Activated CD4-positive, alpha-beta T cell treated with anti-CD3 and anti-CD28 coated beads for 24 hours (primary cell): ENCODE measurements around the gene SOX6.

Experiments
- DNase-seq, 2 donors: peaks; one replicate each; pipeline ENCODE4 v3.0.0-alpha.2; 2020; ENCODE audit warnings: low read depth in 2 of 2

The SOX6 gene

GRCh38 chr11:15993345-15993744 is 363.0 kb downstream of the SOX6 start:
- DNase-seq: no peak

DNA sequence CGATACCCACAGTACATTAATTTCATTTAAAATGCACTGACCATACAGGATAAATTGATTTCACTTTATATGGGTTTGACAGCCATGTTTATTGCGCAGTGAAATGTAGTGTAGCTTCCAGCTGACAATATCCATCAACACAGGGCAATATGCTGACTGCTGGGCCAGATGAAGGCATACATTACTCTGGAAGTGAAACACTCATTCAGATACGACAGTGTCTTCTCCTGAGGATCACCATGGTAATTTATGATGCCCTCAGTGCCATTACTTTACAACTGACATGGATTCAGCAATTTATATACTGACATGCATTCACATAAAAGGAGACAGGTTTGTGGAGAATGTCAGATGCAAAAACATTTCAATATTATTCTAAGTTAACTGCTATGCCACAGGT is 365.1 kb downstream of the SOX6 start:
- no peak for DNase-seq

DNA sequence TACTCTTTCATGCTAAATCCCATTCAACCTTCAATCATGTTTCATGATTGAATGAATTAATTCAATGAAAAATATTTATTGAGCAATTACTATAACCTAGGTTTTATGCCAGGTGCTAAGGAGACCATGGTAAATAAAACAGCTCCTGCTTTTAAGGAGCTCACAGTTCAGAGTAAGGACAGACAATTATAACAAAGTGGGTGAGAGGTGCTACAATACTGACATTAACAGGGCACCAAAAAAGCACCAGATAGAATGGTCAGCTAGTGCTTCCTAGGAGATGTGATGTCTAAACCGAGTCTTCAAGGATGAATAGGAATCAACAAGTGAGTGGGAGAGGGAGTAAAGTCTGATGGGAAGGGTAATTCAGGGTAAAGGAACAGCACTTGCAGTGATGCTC is 366.7 kb downstream of the SOX6 start:
- no peak for DNase-seq

DNA sequence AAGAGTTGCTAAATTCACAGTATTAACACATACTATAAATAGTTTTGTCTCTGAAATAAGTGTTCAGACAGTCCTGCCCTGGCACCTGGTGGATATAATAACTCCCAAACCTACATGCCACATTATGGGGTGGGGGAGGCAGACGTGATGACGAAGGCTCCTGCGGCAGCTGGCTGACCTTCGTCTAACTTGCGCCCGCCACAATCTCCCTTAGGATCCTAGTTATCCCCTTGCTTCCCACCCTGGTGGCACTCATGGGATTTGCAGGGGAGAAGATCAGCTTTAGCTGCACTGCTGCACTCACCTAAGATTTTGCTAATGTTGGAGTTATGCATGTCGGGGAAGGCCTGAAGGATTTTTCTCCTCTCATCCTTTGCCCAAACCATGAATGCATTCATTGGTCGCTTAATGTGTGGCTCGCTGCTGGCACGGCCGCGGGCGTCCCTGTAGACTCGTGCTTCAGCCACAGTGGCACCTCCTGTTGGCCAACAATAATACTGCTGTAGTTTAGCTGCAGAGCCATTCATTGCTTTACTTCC is 367.6 kb downstream of the SOX6 start:
- DNase-seq: no peak

GRCh38 chr11:15988016-15988550 is 368.3 kb downstream of the SOX6 start:
- DNase-seq: no peak

DNA sequence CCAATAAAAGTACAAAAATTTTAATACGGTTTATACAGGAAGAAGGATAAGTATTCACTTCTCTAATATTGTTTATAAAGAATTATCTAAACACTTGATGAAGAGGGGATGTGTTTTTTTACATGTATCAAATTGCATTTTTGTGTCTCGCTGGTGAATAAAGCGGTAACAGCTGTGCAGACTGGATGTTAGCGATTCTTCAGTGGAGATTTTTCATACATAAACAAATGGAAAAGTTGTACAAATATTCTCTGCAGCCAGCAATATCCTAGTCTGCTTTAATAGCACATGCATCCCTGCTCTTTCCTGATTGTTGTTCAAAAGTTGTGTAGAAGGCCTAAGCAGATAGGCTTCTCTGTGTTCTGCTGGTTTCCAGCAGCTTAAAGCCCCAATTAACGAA is 369.3 kb downstream of the SOX6 start:
- no peak for DNase-seq

- DNase-seq: no peak
Observed at GRCh38 chr11:15985860-15986139, 370.5 kb downstream of the SOX6 start.

DNA sequence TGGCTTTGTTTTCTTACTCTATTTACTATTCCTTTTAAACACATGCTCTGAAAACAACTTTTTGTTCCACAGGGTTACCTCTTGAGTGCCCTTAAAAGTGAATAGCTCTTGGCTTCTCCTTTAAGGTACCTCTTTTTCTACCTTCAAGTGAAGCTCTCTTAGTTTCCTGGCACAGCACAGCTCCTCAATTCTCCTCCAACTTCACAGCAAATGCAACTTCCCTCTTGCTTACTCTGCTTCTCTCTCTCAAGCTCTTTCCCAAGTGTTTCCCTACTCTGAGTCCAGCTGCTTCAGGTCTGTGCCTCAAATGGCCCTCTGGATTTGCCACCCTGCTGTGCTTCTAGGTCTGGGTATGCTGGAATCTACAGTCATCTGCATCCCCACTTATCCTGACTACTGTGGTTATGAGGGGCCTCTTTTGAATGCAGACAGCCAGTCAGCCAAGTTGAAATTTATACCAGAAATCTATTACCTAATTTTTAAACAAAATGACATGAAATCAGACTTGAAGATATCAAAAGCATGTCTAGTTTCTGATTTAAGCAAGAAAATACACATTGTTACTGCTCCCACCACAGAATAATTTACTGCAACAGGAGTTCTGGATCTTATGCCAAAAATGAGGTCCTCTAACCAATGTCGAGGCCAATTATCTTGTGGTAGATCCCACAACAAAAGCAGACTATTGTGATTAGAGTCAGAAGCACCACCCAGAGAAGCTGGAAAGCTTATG is 371.1 kb downstream of the SOX6 start:
- no peak for DNase-seq

GRCh38 chr11:15981292-15981691 is 375.1 kb downstream of the SOX6 start:
- no peak for DNase-seq

DNA sequence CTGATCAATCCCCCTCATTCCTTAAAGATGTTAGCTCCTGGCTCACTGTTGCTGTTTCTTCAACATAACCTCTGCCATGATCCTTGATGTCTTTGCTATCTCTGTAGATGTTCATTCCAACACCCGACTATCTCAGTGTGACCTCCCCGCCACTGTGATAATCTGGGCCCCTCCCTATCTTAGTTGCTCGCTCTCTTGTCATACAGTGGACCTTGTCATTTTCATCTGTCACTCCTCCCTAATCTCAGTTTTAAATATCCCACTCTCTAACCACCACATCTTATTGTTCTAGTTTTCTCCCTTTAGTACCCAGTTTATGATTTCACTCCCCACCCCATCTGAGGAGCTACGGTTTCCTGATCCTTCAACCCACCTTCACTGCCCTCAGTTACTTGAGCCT is 379.2 kb downstream of the SOX6 start:
- DNase-seq: no peak

GRCh38 chr11:15976433-15977045 is 379.8 kb downstream of the SOX6 start:
- no peak for DNase-seq

DNA sequence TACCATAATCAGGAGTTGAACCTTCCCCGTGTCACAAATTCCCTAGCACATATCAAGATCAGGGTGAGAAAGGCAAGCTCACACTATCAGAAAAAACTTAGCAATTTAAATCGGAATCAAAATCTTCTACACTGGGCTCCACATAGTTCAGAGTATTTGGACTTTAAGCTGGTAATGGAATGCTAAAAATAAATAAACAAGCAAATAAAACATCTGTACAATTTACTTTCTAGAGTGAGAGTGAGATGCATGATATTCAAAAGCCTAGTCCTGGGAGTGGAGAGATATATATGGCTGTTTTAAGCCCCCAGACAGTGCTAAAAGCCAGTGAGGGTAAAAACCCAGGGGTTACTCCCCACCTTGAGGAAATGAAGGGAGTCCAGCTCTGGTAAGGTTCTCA is 380.6 kb downstream of the SOX6 start:
- no peak for DNase-seq

- DNase-seq: no peak
Observed at GRCh38 chr11:15972838-15973237, 383.5 kb downstream of the SOX6 start.

DNA sequence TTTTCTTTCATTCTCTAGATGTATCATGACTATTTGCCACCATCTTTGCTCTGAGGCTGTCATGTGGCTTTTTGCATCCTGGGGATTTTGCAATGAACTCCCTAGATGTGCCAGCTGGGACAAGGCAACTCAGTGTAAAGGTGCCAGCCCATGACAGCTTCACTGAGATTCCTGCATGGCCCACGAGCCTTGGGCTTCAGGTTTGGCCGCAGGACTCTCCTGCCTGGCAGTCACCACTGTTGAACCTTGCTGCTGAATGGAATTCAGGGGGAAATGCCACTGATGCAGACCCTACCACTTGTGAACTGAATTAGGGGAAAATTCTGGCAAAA is 385.2 kb downstream of the SOX6 start:
- no peak for DNase-seq

GRCh38 chr11:15970506-15971214 is 385.7 kb downstream of the SOX6 start:
- no peak for DNase-seq

DNA sequence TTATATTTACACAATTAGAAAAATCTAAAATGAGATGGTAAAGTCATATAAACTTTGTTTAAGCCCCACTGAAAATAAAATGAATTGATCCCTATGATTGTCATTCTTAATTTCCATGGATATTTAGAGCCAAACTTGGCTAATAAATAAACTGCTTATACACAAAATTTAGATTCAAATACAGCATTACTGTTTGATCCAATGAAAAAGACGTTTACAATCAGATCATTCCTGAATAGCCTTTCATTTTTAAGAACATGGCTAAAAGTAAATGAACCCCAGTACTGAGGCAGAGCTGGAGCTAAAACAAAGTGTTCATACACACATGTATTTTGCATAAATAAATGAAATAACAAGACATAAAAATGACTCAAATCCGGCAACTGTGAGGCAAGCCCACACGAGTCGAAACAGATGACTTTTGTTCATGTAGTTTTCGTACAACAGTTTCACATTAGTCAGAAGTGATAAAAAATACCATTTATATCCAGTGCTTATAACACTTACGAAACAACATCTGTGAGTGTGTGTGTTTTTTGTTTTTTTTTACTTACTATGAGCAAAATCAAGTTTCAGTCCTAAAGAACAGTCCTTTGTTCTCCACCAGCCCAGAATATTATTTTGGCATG is 386.5 kb downstream of the SOX6 start:
- DNase-seq: no peak

GRCh38 chr11:15969281-15969680 is 387.1 kb downstream of the SOX6 start:
- no peak for DNase-seq

GRCh38 chr11:15968461-15969130 is 387.8 kb downstream of the SOX6 start:
- no peak for DNase-seq

DNA sequence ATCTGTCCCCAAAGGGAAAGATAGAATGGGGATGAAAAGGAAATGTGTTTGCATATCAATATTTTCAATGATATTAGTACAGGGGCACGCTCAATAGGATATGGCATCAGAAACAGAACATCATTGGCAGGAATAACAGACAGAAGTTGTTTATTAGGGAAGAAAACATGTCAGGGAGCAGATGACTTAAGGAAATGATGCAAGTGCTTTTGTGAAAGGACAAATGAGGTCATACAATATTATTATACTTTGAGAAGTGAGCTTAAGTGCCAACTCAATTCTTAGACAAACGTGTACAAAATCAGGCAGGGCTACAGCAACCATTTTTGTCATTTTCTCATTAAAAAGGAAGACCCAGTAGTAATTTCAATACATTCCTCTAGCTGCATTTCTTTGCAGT is 388.4 kb downstream of the SOX6 start:
- no peak for DNase-seq

GRCh38 chr11:15967166-15967565 is 389.2 kb downstream of the SOX6 start:
- DNase-seq: no peak

GRCh38 chr11:15965562-15966250 is 390.6 kb downstream of the SOX6 start:
- no peak for DNase-seq
